GM11168 (cell line): ENCODE data around the gene MRM3.
"Not testable (repeated sequence)": the region's sequence is repeated elsewhere in the genome, so short reads cannot be mapped to it uniquely, and the experiment has no call there.

ENCODE experiments used
- in situ Hi-C: fragments of 300-500 bp; cut with MboI; formaldehyde crosslinking; loops from one replicate; pipeline ENCODE4 v1.12.0; 2022; ENCODE audit warnings: low sequenced_read_pairs; ENCODE audit not compliant: unreplicated experiment

Gene MRM3

GRCh38 chr17:792277-792676 lies 10.1 kb downstream of the MRM3 start:
- in situ Hi-C loops: loop anchor here (10.0 kb wide), 1 partner anchor 193 kb away; no protein-coding TSS in a partner anchor

- in situ Hi-C loops: loop anchor here (10.0 kb wide), 1 partner anchor 190 kb away; no protein-coding TSS in a partner anchor
Measured at GRCh38 chr17:794876-795275, 12.7 kb downstream of the MRM3 start.

DNA sequence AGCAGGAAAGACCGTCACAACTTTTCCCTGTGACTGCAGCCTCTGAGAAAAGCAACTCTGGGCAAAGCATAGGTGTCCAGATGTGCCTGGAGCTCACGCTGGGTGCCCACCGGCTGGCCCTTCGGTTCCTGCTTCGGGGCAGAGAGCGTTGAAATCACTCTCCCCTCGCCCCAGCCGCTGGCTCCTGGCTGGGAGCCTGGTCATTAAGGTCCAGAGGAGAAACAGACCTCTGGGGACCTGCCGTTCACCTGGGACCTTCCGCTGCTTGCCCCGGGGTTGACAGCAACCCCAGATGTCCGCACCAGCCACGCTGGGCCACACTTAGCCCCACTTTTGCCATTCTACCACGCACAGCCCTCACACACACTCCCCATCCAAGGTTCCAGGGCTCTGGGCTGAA lies 13.1 kb downstream of the MRM3 start:
- in situ Hi-C loops: loop anchor here (10.0 kb wide), 1 partner anchor 190 kb away; no protein-coding TSS in a partner anchor

GRCh38 chr17:795721-796120 lies 13.6 kb downstream of the MRM3 start:
- in situ Hi-C loops: loop anchor here (10.0 kb wide), 1 partner anchor 189 kb away; no protein-coding TSS in a partner anchor

- in situ Hi-C loops: loop anchor here (10.0 kb wide), 1 partner anchor 188 kb away; no protein-coding TSS in a partner anchor
Measured at GRCh38 chr17:796609-797008, 14.5 kb downstream of the MRM3 start.

- in situ Hi-C loops: loop anchor here (10.0 kb wide), 1 partner anchor 187 kb away; no protein-coding TSS in a partner anchor
Measured at GRCh38 chr17:797236-797840, 15.2 kb downstream of the MRM3 start.

GRCh38 chr17:798246-798645 lies 16.1 kb downstream of the MRM3 start:
- in situ Hi-C loops: loop anchor here (10.0 kb wide), 1 partner anchor 187 kb away; no protein-coding TSS in a partner anchor

DNA sequence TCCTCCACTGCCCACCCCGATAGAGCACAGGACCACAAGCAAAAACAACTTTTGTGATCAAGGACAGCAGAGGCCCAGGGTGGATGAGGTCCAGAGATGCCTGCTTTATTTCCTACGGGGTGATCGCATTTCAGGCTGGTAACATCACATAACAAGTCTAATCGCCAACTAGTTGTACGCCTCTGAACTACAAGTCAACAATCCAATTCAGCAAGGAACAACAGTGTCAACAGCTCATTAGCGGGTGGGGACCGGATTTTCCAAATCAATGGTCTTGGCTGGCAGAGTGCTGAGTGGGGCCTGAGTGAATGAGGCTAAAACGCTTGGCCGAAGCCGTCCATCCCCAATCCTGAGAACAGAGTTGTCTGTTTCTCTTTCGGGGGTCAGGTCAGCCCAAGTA lies 17.1 kb downstream of the MRM3 start:
- in situ Hi-C loops: loop anchor here (10.0 kb wide), 1 partner anchor 186 kb away; no protein-coding TSS in a partner anchor

DNA sequence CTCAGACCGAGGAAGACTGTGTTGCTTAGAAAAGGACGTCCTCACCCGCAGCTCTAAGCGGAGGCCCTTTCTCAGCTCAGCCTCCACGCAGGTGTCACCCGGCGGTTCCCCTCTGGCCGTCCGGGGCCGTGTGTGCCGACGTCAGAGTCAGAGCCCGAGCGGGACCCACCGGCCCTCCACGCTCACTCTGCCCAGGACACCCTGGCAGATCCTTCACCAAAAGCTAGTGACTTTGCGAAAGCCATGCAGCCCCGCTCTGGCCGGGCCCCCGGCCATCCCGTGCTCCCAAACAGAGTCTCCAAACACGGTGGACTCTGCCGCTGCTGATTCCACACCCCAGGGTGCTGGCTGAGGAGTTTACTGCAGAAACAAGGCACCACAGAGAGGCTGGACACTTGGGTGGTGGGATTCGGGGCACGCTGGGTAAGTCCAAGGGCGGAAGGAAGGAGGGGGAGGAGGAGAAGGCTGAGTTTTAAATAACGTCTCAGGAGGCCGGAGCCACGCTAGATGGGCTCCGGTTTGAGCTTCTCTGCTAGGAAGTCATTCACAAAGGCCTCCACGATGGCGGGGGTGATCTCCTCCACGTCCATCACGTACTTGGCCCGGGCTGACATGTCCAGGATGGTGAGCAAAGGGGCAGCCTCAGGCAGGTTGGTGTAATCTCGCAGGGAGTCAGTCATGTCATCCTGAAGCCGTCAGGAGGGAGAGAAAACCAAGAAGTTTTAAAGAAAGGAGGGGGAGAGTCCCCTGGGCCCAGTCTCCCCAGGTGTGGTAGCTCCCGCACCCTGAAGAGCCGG lies 18.5 kb downstream of the MRM3 start:
- in situ Hi-C loops: no loop called here

- in situ Hi-C loops: no loop called here
Measured at GRCh38 chr17:801660-802059, 19.5 kb downstream of the MRM3 start.

DNA sequence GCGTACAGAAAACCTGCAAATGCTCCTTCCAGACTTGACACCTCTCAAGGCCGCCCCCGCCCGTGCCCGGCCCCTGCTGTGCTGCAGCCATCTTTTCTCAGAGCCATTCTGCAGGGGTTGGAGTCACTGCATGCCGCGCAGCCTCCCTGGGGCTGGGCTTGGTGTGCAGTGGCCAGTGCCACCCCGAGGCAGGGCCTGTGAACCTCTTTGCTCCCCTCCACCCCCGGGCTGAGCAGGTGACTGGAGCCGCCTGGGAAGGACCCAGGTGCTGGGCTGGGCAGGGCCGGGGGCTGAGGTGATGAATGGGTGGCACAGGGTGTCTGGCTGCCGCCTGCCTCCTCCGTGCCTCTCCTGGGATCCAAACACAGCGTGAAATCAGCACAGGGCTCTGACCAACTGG lies 20.3 kb downstream of the MRM3 start:
- in situ Hi-C loops: no loop called here

- in situ Hi-C loops: no loop called here
Measured at GRCh38 chr17:802901-803881, 21.0 kb downstream of the MRM3 start.

DNA sequence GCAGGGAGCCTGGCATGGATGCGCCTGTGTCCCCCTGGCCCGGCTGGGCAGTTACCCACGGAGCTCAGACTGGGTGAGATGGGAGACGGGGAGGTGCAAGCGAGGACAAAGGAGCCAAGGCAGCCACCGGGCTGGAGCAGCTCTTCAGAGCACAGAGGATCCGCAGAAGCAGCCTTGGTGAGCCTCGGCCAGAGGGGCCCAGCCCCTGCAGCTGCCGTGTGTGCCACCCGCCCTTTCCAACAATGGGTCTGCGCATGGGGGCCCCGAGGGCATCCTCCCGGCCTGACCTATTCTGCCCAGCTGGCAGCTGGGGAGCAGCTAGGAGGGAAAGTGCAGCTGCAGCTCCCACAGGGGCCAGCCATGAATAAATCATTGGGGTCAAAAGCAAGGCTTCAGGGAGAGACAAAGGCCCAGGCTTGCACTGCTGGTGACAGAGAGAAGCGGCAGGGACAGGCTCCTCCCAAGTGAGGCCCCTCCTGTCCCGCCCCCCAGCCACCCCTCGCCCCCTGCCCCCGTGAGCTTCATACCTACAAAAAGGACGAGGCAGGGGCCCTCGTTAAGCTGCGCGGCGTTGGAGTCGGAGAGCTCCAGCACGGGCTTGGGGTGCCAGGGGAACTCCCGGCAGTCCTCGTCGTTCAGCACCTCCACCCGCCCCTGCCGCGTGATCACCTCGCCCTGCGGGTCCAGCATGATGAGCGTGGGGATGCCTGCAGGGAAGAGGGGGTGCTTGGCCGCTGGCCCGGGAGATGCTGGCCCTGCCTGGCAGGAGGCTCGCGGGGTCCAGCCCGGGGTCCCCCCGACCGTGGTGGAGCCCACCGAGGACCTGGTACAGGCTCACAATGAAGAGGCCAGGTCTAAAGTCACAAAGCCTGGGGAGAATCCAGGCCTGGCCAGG lies 22.6 kb downstream of the MRM3 start:
- in situ Hi-C loops: no loop called here

DNA sequence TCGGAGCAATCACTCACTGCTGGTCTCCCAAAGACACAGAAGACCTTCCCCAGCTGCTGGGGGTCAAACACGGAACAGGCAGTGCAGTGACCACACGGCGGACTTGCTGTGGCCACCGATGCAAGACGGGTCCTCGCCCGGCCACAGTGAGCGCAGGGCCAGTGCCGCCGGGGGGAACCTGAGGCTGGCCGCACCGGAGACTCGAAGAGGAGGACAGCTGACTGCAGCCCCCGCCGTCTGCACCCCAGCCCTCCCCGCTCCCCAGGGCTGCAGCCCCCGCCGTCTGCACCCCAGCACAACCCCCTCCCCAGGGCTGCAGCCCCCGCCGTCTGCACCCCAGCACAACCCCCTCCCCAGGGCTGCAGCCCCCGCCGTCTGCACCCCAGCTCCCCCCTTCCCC lies 23.7 kb downstream of the MRM3 start:
- in situ Hi-C loops: not testable (repeated sequence)

- in situ Hi-C loops: no loop called here
Measured at GRCh38 chr17:806346-806745, 24.2 kb downstream of the MRM3 start.

GRCh38 chr17:806781-807522 lies 24.8 kb downstream of the MRM3 start:
- in situ Hi-C loops: no loop called here

DNA sequence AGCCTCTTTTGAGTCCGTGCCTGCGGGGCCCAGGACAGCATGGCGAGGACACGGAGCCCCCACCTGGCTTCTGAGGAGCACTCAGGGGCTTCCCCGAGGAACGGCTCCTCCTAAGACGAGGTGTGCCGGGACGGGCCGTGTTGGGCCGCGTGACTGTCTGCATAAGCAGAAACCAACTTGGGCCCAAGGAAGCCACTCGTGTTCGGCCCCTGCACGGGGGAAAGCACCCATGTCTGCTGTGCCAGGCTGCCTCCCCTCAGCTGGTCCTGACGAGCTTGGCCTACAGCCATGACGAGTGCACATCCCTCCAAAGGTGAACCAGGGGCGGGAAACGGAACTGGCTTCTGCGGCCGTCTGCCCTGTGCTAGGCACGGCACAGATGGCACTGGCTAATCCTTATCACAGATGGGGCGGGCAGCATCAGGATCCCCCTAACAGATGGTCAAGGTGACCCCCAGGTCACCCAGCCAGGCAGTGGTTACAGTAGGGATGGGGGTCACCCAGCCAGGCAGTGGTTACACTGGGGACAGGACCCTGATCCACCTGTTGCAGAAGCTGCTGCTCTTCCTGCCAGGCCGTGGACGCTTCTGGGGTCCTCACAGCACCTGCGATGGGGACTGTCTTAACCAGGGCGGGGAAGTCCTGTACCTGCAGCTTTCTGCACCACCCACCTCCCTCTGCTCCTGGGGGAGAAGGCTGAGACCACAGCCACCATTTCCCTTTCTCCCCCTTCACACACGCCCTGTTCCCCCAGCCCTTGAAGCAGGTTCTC lies 25.6 kb downstream of the MRM3 start:
- in situ Hi-C loops: no loop called here
